CD4-positive, alpha-beta T cell treated with Interferon alpha-2 for 1 hour (primary cell): Measurements from ENCODE around the gene SLC32A1.

Experiments
- DNase-seq, 2 donors: peaks; one replicate each; pipeline ENCODE4 v3.0.0-alpha.2; 2020 to 2022

Gene SLC32A1

GRCh38 chr20:38755324-38755910, 31.1 kb downstream of the SLC32A1 start:
- no peak for DNase-seq

GRCh38 chr20:38757145-38757775, 33.0 kb downstream of the SLC32A1 start:
- DNase-seq: no peak

DNA sequence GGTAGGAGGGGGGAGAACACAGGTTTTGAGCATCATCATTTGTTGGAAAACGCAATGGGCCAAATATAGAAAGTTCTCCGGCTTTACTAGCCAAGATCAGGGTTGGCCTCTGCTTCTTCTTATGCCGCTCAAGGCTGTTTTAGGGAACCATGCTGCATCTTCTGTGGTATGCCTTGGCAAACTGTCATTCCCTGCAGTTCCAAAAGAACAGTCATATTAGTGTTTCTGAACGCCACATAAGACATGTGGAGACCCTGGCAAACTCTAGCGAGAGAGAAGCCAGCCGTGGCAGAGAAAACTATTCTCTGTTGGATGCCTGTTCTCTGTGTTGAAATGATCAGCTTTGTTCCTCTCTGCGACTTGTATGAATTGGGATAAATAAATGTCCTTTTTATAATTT, 34.8 kb downstream of the SLC32A1 start:
- no peak for DNase-seq

GRCh38 chr20:38760978-38761377, 36.7 kb downstream of the SLC32A1 start:
- DNase-seq: no peak

- DNase-seq: no peak
Observed at GRCh38 chr20:38762174-38762573, 37.9 kb downstream of the SLC32A1 start.

DNA sequence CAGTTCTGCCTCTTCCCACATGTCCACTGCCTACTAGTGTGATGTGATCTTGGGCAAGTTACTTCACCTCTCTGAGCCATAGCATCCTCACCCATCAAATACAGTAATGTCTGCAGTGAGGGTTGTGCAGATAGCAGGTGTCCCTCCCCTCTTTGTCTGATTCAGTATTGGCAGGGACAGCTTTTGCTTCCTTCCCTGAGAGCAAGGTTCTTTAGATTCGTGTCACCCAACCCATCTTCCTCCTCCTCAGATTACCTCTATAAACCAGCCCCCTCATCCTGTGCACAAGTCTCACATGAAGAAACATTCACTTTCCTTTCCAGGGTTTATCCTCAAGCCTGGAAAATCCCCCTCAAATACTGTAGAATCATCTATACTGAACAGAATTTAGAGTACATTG, 39.3 kb downstream of the SLC32A1 start:
- DNase-seq: no peak

DNA sequence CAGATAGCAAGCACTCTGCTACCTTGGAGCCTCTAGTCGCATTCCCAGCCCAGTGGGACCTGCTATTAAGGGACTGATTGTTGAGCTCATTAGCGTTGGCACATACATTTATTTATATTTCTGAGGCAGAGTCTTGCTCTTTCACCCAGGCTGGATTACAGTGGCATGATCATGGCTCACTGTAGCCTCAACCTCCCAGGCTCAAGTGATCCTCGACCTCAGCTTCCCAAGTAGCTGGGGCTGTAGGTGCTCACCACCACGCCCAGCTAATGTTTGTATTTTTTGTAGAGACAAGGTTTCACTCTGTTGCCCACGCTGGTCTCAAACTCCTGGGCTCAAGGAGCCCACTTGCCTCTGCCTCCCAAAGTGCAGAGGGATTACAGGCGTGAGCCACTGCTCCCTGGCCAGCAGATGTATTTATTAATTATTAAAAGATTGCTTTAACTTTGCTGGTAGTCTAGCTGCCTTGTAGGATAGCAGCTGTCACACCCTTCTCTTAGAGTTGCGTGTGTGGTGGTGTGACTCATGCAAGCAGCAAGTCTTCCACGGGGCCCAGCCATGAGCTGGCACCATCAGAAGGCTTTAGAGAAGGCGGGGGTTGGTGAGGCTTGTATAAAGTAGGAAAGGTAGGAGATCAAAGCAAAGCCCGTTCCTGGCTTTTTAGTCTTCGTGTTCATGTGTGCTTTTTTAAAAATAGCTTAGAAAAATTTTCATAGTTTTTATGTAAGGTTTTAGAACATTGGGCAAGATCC, 40.5 kb downstream of the SLC32A1 start:
- DNase-seq: no peak

DNA sequence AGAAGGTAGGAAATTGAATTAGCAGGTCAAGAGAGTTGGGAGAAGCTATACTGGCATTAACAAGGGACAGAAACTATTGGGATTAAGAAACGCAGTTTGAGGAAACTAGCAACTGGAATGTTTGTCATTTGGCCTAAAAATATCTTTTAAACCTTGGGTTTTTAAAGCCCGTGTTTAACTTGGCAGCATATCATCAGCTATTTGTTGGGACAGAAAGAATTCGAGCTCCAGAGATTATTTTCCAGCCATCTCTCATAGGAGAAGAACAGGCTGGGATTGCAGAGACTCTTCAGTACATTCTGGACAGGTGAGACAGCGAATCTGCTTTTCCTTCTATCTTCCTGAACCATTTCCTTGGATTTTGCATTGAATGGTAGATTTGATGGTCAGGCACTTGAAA, 41.8 kb downstream of the SLC32A1 start:
- DNase-seq: no peak

DNA sequence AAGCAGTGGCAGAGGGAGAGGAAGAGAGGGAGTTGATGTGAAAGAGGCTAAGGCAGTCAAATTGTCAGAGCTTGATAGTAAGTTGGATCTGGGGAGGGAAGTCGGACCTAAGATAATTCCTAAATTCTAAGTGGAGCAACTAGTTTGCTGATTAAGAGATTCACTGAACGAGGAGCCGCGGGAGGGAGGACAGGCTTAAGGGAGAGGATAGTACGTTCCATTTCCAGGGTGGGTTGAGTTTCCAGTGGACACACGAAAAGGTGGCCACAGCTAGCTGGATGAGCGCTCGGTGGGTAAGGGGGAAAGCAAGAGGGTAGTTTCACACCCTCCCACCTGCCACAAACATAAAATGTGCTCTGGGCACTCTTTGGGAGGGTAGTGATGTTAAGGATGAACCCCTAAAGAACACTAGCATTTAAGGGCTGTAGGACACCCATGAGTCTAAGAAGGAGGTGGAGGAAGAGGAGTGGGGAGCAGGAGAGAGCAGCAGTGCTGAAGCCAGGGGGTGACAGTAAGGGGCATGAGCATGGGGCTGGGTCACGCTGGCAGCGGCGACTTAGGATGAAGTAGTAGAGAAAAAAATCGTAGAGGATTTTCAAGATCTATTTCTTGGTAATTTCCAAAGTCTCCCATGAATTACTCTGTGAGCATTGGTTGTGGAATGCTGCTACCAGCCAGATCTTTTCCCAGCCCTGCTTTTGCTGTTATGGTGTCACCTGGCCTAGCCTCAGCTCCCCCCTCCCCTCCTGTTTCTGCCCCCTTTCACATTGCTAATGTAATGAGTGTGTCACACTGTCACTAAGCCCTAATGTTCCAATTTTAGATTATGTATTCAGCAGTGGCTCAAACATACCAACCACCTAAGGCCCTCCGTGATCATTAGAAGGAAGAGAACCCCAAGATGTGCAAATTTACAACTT, 45.4 kb downstream of the SLC32A1 start:
- DNase-seq: no peak

DNA sequence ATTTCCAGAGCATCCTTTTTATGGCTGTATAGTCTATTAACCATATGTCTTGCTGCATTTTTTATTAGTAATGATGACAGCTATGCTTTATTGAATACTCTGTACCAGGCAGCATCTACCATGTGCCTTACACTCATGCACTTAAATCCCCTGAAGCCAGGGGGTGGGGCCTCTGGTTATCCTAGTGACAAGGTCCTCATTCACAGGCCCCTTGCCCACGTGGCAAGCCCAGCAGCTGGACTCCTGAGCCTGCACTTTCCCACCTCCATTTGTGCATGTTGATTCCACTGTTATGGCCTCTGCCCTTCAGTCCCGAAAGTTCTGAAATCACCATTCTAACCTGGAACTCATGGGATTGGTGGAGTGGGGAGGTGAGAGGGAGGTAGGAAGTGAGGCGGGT, 46.3 kb downstream of the SLC32A1 start:
- DNase-seq: no peak

DNA sequence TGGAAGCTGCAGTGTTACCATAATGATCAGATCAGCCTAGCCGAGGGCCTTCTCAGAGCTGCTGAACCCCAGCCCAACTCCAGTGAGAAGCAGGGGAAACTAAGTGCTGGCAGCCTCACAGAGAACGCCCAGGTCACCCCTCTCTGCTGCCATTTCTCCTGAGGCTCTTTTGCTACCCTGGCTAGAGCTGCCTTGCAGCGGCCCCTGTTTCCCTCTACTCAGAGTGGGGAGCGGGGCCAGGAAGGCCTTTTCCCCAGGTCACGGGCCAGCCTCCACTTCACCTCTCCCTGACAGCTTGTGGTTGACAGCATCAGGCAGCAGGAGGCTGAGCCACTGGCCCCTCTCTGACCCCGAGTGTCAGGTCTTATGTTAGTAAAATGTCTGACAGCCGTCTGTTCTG, 46.7 kb downstream of the SLC32A1 start:
- DNase-seq: no peak

DNA sequence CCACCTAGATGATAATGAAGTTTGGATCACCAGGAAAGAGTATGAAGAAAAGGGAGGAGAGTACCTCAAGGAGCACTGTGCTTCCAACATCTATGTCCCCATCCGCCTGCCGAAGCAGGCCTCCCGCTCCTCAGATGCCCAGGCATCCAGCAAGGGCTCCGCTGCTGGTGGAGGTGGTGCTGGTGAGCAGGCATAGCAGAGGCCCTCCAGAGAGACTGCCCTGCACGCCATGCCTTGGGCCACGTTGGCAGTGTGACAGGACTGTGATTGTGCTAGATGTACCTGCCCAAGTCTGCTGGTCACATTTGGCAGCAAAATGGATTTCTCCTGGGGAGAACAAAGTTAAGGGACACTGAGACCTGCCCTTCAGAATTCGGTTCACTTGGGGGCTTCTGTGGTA, 47.3 kb downstream of the SLC32A1 start:
- DNase-seq: no peak

GRCh38 chr20:38774167-38774566, 49.9 kb downstream of the SLC32A1 start:
- DNase-seq: no peak

GRCh38 chr20:38776363-38776762, 52.1 kb downstream of the SLC32A1 start:
- peak; percentile 4 to 51 for DNase-seq
